Upper lobe of left lung (tissue), 4 donors: ENCODE measurements around the gene ARHGAP23.

Experiments used
- CTCF ChIP-seq, 6 experiments: fragments of 450-650 bp in 4 of 6; fragments of 200-600 bp in 2 of 6; sonication (generic) in 2 of 6; IDR thresholded peaks; one replicate each; pipeline ENCODE4 v1.5.1; 2016 to 2019; ENCODE audit warnings: antibody characterized with exemption in 6 of 6
- EP300 ChIP-seq, 4 donors: sonication (generic); formaldehyde crosslinking; IDR thresholded peaks; one replicate each; pipeline ENCODE4 v1.5.1; 2017; ENCODE audit warnings: antibody characterized with exemption in 4 of 4, control low read depth in 2 of 4
- POLR2A ChIP-seq, 4 donors: fragments of 450-650 bp; IDR thresholded peaks; one replicate each; pipeline ENCODE4 v1.5.1; 2016 to 2017; ENCODE audit warnings: antibody characterized with exemption in 4 of 4, mild to moderate bottlenecking in 2 of 4
- POLR2AphosphoS5 ChIP-seq, 2 donors: sonication (generic); formaldehyde crosslinking; IDR thresholded peaks; one replicate each; pipeline ENCODE4 v1.5.1; 2017; ENCODE audit warnings: antibody characterized with exemption in 2 of 2

- no peak for TF ChIP-seq CTCF (IDR thresholded peaks at IDR 0.05)
- no peak for TF ChIP-seq POLR2A (IDR thresholded peaks at IDR 0.05)
- no peak for TF ChIP-seq POLR2AphosphoS5 (IDR thresholded peaks at IDR 0.05)
- no peak for TF ChIP-seq EP300 (IDR thresholded peaks at IDR 0.05)
Measured at GRCh38 chr17:38558728-38559050, 130.4 kb downstream of the ARHGAP23 start.
